Measurements from ENCODE around the gene AFAP1.

AFAP1 gene

DNA sequence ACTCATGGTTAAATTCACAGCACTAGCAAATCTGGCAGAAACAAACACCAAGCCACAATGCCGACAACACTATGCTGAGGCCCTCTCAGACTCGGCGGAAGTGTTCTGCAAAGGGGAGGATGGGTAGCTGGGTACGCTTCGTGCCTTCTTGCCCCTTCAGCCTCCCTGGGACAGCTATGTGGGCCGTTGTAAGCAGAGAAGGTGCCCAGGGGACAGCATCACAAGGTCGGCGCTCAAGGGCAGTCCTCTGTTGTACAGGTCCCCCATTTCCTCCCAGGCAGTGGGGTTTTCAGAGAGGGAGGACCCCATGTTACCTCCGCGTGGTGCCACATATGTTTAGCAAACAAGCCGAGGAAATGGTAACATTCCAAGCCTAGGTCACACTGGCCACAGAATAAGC lies 173.6 kb downstream of the AFAP1 start:
- no peak for DNase-seq

DNA sequence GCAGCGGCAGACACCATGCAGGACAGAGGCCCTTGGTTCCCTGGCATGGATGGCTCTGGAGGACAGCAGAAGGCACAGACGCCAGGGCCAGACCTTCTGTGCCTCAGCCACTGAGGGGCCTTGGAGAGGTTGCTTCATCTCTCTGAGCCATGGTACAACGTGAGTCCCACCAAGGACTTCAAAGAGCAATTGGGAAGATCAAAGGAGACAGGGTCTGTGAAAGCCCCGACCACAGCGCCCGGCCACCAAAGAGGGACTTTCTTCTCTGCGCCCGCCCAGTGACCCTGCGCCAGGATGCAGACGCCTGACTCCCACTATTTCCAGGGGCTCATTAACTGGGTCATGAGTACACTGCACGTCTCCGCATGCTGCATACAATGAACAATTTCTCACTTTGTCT lies 174.0 kb downstream of the AFAP1 start:
- DNase-seq: no peak

DNA sequence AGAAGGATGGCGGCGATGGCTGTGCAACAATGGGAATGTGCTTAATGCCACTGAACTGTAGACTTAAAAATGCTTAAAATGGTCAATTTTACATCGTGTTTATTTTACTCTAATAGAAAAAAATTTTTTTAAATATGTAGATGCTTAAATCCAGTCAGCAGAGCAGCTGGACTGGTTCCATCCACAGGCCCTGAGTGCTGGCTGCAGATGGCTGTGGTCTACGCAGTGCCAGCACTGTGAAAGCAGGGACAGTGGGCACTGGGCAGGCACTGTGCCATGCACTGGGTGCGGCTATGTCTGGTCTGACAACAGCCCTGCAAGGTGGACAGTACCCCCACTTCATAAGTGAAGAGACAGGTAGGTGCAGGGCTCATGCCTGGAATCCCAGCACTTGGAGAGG lies 175.2 kb downstream of the AFAP1 start:
- DNase-seq: no peak

DNA sequence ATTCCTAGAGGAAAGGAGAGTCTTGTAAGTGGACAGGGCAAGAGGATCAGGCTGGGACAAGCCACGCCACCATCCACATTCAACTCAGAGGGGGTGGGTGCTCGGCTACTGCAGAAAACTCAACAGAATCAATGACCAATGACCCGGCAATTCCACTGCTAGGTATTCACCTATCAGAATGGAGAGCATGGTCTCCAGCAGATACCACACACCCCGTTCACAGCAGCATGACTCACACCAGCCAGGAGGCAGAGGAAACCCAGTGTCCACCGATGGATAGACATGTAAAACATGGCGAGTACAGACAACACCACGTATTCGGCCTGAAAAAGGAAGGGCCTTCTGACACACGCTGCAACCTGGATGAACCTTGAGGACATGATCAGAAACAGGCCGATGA lies 175.9 kb downstream of the AFAP1 start:
- no peak for DNase-seq

DNA sequence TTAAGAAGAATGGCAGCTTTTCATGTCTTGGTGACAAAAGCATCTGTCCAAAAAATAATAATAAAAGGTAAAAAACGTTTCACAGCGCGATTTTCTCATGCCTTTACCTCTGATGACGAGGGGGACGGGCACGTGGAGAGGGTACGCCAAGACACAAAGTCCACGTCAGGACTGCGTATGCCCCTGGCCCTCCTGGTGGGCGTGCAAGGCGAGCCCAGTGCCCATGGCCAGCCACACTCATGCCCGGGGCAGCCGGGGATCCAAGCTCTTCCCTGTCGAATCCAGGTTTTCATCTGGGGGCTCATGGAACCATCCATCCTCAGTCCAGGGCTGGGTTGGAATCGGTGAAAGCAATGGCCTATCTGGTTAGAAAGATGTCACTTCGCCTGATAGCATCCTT lies 176.6 kb downstream of the AFAP1 start:
- DNase-seq: no peak

- DNase-seq: no peak
Observed at GRCh38 chr4:7762376-7763030, 177.2 kb downstream of the AFAP1 start.

DNA sequence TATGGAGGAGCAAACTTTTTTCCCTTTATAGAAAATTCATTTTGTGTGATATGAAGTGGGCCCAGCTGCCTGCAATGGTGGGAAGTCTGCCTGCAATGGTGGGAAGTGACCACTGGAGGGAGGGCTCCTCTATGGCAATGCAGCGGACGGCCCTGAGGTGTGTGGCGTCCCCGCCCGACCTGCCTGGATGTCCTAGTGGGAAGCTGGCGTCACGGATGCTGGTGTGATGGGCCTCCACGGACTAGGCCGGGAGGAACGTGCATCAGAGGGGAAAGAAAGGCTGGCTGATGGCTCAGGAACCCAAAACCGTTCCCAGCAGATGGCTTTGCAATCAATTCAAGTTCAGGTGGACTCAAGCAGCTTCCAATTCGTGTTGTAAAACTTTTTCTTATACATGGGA lies 177.9 kb downstream of the AFAP1 start:
- peak; percentile 52 to 65 for DNase-seq

- no peak for DNase-seq
Observed at GRCh38 chr4:7761312-7761711, 178.3 kb downstream of the AFAP1 start.

DNA sequence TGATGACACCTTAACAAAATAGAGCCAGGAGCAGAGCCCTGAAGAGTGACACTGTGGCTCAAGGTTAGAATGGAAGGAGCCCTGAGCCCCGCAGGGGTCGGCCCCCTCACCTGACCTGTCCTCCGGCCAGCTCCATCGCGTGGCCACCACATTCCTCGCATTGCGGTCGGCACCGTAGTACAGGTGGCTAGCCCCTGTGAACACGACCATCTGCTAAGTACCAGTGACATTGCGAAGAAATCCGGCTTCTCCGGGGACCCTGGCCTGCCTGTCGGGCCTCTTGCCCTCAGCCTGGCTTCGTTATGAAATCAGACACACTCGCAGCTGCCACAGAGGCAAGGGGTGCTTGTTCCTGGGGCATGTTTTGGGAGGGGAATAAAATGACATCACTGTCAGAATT lies 179.0 kb downstream of the AFAP1 start:
- no peak for DNase-seq

DNA sequence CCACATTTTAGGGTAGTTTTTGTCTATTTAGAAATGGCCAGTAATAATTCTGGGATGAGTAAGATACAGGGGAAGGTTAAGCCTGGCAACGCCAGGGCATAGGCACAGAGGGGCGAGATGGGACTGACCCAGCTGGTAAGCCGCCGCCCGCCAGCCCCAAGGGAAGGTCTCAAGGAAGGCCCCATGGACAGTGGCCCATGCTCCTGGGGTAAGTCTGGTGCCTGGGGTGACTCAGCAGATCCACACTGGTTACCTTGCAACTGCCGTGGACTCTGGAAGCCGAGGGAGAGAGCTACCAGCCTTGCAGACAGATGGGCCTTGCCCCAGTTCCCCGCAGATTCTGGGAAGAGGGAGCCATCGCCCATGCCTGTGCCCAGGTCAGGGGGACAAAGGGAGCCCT lies 179.4 kb downstream of the AFAP1 start:
- no peak for DNase-seq

- DNase-seq: no peak
Observed at GRCh38 chr4:7759635-7760034, 180.0 kb downstream of the AFAP1 start.

DNA sequence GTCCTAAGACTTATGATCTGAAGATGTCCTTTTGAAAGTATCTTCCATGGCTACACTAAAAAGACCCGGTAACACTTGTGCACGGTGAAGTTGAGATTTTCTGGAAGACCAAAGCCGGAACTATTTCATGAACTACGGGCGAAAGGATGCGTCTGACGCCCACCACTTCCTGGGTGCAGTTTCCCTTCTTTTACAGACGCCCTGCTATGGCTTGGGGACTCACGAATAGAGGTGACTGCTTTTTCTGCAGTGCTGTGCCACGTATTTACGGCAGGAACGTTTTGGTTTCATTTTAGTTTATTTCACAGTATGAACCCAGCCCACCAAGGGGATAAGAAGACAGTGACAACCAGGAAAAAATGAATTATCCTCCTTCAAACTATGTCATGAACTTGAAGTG lies 180.4 kb downstream of the AFAP1 start:
- DNase-seq: peak; percentile 69 to 78

DNA sequence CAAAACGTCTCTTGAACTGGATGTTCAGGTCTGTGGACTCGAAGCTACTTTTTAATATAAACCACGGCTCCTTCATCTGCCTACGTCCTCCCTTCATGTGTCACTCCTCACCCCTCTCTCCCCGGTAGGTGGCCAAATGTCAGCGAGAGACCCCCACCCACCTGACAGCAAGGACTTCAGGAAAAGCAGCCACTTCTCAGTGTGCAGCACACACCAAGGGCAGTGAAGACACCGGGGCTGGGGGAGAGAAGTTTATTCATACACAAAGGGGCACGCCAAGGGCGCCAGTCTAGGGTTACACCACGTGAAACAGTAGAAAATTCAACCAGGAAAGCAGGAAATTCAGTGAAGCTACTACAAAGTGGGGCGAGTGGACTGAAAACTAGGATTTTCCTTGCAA lies 181.2 kb downstream of the AFAP1 start:
- DNase-seq: no peak

DNA sequence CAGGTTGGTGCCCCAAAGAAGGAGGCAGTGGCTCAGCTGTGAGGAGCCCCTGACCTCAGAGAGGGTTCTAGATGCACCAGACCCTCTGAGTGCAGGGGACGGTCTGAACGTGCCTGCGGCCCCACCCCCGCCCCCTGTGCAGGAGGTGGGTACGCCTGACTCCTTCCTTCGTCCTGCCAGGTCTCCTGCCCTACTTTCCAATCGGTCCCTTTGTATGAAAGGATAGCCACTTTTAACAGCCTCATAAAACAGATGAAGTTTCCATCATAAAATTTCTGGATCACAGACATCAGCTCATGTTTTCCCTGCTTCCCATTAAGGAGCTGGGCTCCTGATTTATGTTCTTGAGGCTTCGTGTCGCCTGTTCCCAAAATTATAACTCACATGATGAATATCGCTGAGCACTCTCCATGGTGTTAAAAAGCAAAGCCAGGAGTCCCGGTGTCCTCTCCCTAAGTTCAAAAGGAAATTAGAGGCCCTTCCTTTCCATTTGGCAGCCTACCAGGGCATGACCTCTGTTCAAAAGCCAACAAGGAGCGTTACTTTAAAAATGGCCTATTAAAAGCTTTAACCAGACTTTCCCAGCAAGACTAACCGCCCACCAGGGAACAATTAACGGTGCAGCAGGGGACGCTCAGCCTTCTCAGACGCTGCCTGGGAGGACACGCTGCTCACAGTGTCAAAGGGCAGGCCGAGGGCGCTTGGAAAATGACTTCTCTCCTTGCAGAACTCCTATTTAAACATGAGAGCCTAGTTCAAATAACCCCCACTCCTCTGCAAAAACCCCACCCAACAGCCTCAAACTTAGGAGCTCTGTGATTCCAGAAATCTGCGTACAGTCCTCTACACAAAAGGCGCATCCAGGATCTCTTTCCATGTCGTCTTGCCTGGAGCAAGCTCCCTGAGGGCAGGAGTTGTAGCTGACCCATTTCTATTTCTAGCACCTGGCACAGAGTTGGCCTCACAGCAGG lies 181.9 kb downstream of the AFAP1 start:
- no peak for DNase-seq

DNA sequence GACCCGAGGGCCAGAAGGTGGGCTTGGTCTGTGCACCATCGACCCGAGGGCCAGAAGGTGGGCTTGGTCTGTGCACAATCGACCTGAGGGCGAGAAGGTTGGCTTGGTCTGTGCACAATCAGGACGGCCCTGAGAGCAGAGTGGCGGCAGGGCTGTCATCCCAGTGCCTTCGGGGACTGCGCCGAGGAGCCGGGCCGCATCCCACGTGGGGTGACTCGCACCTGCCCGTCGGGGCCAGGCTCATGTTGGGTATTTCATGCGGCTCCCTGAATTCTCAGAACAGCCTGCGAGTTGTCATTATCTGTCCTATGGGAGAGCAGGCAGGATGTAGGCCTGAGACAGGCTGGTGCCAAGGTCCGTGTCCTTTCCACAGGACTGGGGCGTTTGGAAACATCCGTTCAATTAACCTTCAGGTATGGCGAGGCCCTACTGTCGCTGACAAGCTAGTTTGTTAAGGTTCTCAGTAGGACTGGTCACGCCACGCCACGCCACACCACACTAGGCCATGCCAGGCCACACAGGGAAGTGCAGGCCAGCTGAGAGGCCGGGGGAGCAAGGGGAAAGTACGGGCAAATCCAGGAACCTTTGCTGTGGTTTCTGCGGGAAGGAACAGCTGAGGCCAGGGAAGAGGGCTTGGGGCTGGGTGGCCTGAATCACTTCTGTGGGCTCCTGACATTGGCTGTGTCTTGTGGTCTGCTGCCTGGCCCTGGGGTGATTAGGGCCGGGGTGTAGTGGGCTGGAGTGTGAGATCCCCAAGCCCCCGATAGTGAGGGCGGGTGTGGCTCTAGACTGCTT lies 182.9 kb downstream of the AFAP1 start:
- DNase-seq: no peak

DNA sequence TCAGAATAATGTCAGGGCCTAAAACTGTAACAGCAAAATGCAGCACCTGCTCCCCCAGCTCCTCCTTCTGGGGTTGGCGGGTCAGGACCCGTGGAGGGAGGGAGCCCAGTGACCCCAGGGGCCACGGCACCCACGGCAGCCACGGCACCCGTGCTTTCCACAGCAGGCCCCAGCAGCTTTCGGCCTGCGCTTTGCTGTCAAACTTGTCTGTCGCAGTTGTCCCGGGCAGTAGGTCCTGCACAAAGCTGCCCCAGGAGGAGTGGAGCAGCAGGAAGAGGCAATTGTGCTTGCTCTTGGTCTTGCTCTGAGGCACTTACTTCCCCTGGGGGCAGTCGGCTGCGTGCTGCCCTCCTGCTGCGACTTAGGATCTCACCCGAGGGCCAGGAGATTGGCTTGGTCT lies 183.6 kb downstream of the AFAP1 start:
- no peak for DNase-seq

DNA sequence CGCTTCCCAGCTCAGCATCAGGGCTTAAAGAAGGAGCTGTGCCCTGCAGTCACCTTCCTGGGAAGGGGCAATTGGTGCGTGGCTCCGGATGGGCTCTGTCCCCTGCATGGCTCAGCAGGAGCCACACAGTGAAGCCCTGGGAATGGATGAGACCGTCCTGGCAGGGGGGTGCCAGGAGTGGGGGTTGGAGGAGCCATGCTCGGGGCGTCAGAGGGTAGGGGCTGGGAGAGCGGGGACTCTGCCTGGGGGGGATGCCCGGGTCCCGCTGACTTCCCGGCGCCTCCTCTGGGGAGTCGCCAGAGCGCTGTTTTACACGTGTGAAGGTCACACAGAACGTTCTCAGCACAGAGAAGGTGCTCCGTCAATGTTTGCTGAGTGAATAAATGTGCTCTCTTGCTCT lies 184.1 kb downstream of the AFAP1 start:
- DNase-seq: no peak

GRCh38 chr4:7754565-7755262 lies 184.9 kb downstream of the AFAP1 start:
- no peak for DNase-seq

- no peak for DNase-seq
Observed at GRCh38 chr4:7753931-7754465, 185.7 kb downstream of the AFAP1 start.

DNA sequence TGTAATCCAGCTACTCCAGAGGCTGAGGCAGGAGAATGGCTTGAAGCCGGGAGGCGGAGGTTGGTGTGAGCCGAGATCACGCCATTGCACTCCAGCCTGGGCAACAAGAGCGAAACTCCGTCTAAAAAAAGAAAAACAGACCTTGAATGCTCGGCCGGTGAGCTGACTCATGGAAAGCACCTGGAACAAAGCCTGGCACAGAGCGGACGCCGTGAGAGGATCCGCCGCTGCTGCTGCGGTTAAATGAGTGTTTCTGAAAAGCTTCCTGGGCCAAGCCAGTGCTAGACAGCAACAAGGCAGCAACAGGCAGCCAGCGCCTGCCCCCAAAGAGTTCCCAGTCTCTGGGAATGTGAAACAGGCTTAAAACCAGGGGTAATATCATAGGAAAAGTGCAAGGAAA lies 186.4 kb downstream of the AFAP1 start:
- no peak for DNase-seq

DNA sequence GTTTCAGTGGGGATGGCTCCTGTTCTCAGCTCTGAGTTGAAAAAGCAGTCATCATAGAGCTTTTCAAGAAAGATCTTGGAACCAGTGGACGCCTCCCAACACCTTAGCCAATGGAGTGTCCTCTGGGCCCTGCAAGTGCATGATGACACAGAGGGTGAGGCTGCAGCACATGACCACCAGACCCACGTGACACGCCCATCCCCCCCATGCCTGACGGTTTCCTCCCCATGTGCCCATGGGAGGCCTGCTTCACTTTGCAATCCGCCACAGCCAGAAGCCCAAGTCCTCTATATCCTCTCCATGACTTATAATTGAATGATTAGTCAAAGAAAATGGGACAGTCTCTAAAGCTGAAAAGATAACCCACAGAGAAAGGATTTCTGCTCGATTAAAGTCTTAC lies 187.0 kb downstream of the AFAP1 start:
- DNase-seq: no peak

DNA sequence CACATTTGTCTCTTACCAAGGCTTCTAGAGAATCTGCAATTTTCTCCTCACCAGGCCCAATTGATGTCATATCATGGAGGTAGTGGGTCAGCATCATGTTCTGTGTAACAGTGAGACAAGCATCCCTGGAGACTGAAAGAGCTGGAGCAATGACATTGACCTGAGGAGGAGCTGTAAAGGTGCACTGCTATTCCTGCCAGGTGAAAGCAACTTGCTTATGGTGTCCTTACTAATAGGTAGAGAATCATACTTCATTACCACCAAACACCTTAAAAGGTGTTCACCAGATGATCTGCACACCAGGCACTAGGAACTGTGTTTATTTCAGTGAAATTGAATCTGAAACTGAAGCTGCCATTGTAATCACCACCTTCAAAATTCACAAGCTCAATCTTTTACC lies 188.7 kb downstream of the AFAP1 start:
- DNase-seq: no peak

DNA sequence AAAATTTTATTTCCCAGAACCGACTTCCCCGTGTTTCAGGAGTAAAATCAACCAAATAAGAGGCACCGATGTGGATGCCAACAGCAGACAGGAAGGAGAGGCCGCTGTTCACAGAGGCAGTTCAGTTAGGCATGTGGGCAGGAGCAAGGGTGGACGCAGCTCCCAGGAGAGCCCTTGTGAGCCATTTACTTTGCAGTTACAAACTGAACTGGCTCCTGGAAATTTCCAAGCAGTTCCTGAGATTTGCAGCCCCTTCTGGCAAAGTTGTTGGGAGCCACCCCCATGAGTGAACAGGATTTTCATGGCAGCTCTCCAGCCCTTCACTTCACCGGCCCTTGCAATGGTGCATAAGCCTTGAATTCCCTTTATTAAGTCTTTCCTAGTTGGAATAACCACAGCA lies 189.1 kb downstream of the AFAP1 start:
- DNase-seq: no peak

Data from activated CD4-positive, alpha-beta T cell treated with anti-CD3 and anti-CD28 coated beads, Interleukin-2, amount 50 U/mL, for 48 hours (primary cell).